IPS DF 6.9 (cell line): Measurements from ENCODE around the gene APLP2.
A peak's percentile ranks its signal among the peaks of the same experiment; 100 is the strongest.

ENCODE experiments used
- DNase-seq: peaks from one replicate; pipeline ENCODE4 v3.0.0-alpha.2; 2013; ENCODE audit warnings: low read depth, low spot score
- H3K27ac ChIP-seq: one replicate; pipeline ENCODE4 v1.5.1; 2013; ENCODE audit warnings: low read length, control low read depth
- H3K27me3 ChIP-seq: 2 replicates; pipeline ENCODE4 v1.6.1; 2013; ENCODE audit warnings: mild to moderate bottlenecking, low read length; ENCODE audit not compliant: control insufficient read depth, insufficient read depth
- H3K36me3 ChIP-seq: 2 replicates; pipeline ENCODE4 v1.6.1; 2013; ENCODE audit warnings: low read length; ENCODE audit not compliant: control insufficient read depth, insufficient read depth
- H3K4me1 ChIP-seq: 2 replicates; pipeline ENCODE4 v1.6.1; 2013; ENCODE audit warnings: low read length; ENCODE audit not compliant: control insufficient read depth, insufficient read depth
- H3K4me3 ChIP-seq: 2 replicates; pipeline ENCODE4 v1.5.1; 2013; ENCODE audit warnings: mild to moderate bottlenecking, low read length
- H3K9me3 ChIP-seq: 2 replicates; pipeline ENCODE4 v1.6.1; 2013; ENCODE audit warnings: low read length, inconsistent platforms; ENCODE audit not compliant: control insufficient read depth, insufficient read depth
- WGBS: extraction: QIAGEN DNeasy Blood & Tissue Kit; methylation state at CpG from one replicate; pipeline ENCODE4 v1.1.7; 2013; ENCODE audit warnings: mixed read lengths, missing lambda C conversion rate; ENCODE audit not compliant: insufficient read length, insufficient coverage; 5-methylcytosine and 5-hydroxymethylcytosine counted together

Gene APLP2

GRCh38 chr11:130052567-130052966 is 17.1 kb upstream of the APLP2 start:
- no peaks in the 10 kb centered on the region for H3K36me3 ChIP-seq
- H3K27ac ChIP-seq: no peak overlapping the region
- H3K27me3 ChIP-seq: no peaks in the 10 kb centered on the region
- WGBS: no CpG with 5 or more reads among the region's 3 CpGs
- DNase-seq: no peak
- H3K9me3 ChIP-seq: no peaks in the 10 kb centered on the region
- no peak overlapping the region for H3K4me3 ChIP-seq
- H3K4me1 ChIP-seq: no peaks in the 10 kb centered on the region

GRCh38 chr11:130054966-130055365 is 14.7 kb upstream of the APLP2 start:
- no peak for DNase-seq
- whole genome bisulfite sequencing: no CpG with 5 or more reads among the region's 2 CpGs
- no peak overlapping the region for H3K27ac ChIP-seq
- no peaks in the 10 kb centered on the region for H3K27me3 ChIP-seq
- no peaks in the 10 kb centered on the region for H3K9me3 ChIP-seq
- H3K4me1 ChIP-seq: no peaks in the 10 kb centered on the region
- H3K4me3 ChIP-seq: no peak overlapping the region
- no peaks in the 10 kb centered on the region for H3K36me3 ChIP-seq

DNA sequence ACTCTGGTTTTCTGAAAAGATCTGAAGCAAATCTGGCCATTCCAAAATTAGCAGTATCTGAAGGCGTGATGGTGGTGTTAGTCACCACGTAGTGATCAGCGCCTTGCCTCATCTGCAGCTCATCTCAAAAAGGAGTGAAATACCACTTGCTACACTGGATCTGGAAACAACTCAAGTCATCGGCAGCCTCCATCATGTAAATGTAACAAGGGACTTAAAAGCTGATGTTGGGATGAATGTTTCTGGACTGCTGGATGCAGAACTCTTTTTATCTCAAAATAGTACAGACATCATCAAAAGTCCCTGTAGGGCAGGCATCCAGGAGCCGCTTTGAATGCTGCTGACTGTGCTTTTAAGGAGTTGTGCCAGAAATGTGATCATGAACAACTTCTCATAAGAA is 14.1 kb upstream of the APLP2 start:
- Histone ChIP-seq H3K9me3 (no peaks in the 10 kb centered on the region), H3K27me3 (no peaks in the 10 kb centered on the region), H3K36me3 (no peaks in the 10 kb centered on the region), H3K4me3 (no peak overlapping the region), H3K4me1 (no peaks in the 10 kb centered on the region), H3K27ac (no peak overlapping the region)
- DNase-seq: no peak
- no CpG with 5 or more reads among the region's 5 CpGs for WGBS

DNA sequence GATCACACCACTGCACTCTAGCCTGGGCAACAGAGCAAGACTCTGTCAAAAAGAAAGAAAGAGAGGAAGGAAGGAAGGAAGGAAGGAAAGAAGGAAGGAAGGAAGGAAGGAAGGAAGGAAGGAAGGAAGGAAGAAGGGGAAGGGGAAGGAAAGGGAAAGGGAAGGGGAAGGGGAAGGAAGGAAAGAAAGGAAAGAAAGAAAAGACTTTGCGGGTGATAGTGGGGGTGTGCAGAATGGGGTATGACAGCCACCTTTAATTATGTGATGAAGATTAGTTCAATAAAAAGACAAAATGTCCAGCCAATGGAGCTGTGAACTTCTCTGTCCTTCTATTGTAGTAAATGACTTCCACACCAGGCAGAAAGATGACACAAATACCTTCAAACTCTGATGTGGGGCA is 8.7 kb upstream of the APLP2 start:
- H3K4me3 ChIP-seq: no peak overlapping the region
- DNase-seq: no peak
- H3K9me3 ChIP-seq: no peaks in the 10 kb centered on the region
- no peak overlapping the region for H3K27ac ChIP-seq
- WGBS: no CpG with 5 or more reads among the region's 1 CpG
- no peaks in the 10 kb centered on the region for H3K36me3 ChIP-seq
- H3K4me1 ChIP-seq: no peaks in the 10 kb centered on the region
- H3K27me3 ChIP-seq: no peaks in the 10 kb centered on the region

GRCh38 chr11:130062026-130062425 is 7.7 kb upstream of the APLP2 start:
- WGBS: no CpG with 5 or more reads among the region's 4 CpGs
- H3K4me1 ChIP-seq: no peaks in the 10 kb centered on the region
- no peaks in the 10 kb centered on the region for H3K9me3 ChIP-seq
- H3K27me3 ChIP-seq: no peaks in the 10 kb centered on the region
- H3K27ac ChIP-seq: no peak overlapping the region
- no peak for DNase-seq
- no peak overlapping the region for H3K4me3 ChIP-seq
- H3K36me3 ChIP-seq: no peaks in the 10 kb centered on the region

- Histone ChIP-seq H3K4me3 (no peak overlapping the region), H3K36me3 (no peaks in the 10 kb centered on the region), H3K9me3 (no peaks in the 10 kb centered on the region), H3K27ac (no peak overlapping the region), H3K27me3 (peaks cover 4% of the 10 kb centered on the region; the same call in 1 of the 2 replicates), H3K4me1 (no peaks in the 10 kb centered on the region)
- no peak for DNase-seq
- no CpG with 5 or more reads among the region's 2 CpGs for WGBS
These were observed 6.2 kb upstream of the APLP2 start for GRCh38 chr11:130063451-130063850.

DNA sequence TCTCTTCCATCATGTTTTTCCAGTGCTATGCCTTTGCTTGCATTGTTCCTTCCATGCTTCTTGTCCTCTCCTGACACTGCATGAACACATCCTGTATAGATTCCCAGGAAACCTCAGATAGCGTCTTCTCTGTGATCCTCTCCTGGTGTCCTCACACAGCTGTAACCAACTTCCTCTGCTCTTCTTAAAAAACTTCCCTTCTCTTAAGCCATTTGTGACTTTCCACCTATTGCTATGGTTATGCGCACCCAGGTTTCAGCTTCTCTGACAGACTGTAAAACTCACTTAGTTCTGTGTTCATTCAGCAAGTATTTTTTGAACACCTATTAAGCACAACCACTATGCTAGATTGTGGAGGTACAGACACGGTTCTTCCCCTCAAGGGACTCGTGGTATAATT is 5.1 kb upstream of the APLP2 start:
- Histone ChIP-seq H3K27ac (no peak overlapping the region), H3K27me3 (peaks cover 4% of the 10 kb centered on the region; the same call in 1 of the 2 replicates), H3K4me1 (no peaks in the 10 kb centered on the region), H3K9me3 (no peaks in the 10 kb centered on the region), H3K4me3 (no peak overlapping the region), H3K36me3 (no peaks in the 10 kb centered on the region)
- DNase-seq: no peak
- WGBS: no CpG with 5 or more reads among the region's 4 CpGs

DNA sequence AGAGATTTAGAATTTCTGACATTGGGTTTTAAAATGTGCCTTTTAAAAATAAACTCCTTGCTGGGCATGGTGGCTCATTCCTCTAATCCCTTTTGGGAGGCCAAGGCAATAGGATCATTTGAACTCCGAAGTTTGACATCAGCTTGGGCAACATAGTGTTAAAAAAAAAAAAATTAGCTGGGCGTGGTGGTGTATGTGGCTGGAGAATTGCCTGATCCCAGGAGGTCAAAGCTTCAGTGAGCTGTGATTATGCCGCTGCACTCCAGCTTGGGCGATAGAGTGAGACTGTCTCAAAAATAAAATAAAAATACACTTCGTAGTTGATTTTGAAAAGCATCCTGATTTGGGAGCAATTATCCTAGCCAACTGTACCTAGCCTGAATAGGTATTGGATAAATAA is 3.4 kb upstream of the APLP2 start:
- no peak for DNase-seq
- Histone ChIP-seq H3K36me3 (no peaks in the 10 kb centered on the region), H3K4me3 (no peak overlapping the region), H3K27ac (no peak overlapping the region), H3K4me1 (no peaks in the 10 kb centered on the region; the same call in 1 of the 2 replicates), H3K9me3 (no peaks in the 10 kb centered on the region), H3K27me3 (peaks cover 4% of the 10 kb centered on the region; the same call in 1 of the 2 replicates)
- WGBS: no CpG with 5 or more reads among the region's 5 CpGs

DNA sequence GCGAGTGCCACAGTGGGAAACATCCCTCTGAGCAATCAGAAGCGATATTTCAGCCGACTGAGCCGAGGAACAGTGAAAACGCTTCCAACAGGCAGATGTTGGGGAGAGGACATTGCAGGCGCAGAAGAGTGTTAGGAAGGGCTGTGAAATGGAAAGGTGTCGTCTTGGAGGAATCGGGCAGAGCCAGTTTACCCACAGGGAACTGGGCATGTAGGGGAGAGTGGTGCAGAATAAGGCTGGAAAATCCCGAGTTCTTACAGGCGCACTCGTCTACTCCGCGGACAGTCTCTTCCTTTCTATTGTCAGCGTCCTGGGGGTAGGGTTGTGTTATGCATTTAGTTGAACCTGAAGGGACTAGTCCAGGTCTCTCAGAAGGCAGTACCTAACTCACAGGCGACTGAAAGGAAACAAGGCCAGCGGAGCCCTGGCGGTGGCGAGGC is 1.1 kb upstream of the APLP2 start:
- no CpG with 5 or more reads among the region's 18 CpGs for WGBS
- Histone ChIP-seq H3K36me3 (no peaks in the 10 kb centered on the region), H3K27me3 (peaks cover 4% of the 10 kb centered on the region; the same call in 1 of the 2 replicates), H3K9me3 (no peaks in the 10 kb centered on the region), H3K4me3 (peak overlapping the region; percentile 68; the same call in 1 of the 2 replicates), H3K4me1 (peaks cover 1% of the 10 kb centered on the region), H3K27ac (no peak overlapping the region)
- no peak for DNase-seq

- Histone ChIP-seq H3K27ac (no peak overlapping the region), H3K4me1 (peaks cover 1% of the 10 kb centered on the region), H3K9me3 (no peaks in the 10 kb centered on the region), H3K27me3 (peaks cover 4% of the 10 kb centered on the region; the same call in 1 of the 2 replicates), H3K4me3 (peak overlapping the region; percentile 68; the same call in 1 of the 2 replicates), H3K36me3 (no peaks in the 10 kb centered on the region)
- no CpG with 5 or more reads among the region's 53 CpGs for WGBS
- DNase-seq: no peak
These were observed 572 bp upstream of the APLP2 start for GRCh38 chr11:130068986-130069658.
